Neural cell (in vitro differentiated cells): Measurements from ENCODE around the gene SLC13A1.

Experiments used
- EP300 ChIP-seq: fragments of 450-650 bp; conservative IDR thresholded peaks from 2 replicates; pipeline ENCODE4 v1.6.1; 2014; ENCODE audit warnings: antibody characterized with exemption, mild to moderate bottlenecking, moderate library complexity; ENCODE audit not compliant: poor library complexity, severe bottlenecking
- TF ChIP-seq, protein P1 (sequence below): fragments of 450-650 bp; IDR thresholded peaks from 2 replicates; pipeline ENCODE4 v1.5.1; 2014; ENCODE audit warnings: antibody characterized with exemption, mild to moderate bottlenecking, moderate library complexity; ENCODE audit not compliant: poor library complexity, severe bottlenecking

DNA sequence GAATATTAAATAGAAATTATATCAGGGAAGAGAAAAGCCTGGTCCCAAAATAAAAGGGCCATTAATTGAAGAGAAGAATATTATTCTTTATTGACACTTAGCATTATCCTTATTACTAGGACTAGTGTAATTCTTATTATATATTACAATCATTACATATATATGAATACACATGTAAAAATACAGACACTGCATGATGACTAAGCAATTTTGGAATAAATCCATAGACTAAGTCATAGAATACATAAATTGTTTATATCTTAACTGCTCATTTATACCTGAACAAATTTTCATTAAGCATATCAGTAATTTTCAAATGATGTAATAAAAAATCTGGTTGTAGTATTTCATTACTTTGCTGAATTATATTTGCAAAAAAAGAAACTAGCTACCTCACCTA, 29.7 kb upstream of the SLC13A1 start:
- TF ChIP-seq, protein P1, sequence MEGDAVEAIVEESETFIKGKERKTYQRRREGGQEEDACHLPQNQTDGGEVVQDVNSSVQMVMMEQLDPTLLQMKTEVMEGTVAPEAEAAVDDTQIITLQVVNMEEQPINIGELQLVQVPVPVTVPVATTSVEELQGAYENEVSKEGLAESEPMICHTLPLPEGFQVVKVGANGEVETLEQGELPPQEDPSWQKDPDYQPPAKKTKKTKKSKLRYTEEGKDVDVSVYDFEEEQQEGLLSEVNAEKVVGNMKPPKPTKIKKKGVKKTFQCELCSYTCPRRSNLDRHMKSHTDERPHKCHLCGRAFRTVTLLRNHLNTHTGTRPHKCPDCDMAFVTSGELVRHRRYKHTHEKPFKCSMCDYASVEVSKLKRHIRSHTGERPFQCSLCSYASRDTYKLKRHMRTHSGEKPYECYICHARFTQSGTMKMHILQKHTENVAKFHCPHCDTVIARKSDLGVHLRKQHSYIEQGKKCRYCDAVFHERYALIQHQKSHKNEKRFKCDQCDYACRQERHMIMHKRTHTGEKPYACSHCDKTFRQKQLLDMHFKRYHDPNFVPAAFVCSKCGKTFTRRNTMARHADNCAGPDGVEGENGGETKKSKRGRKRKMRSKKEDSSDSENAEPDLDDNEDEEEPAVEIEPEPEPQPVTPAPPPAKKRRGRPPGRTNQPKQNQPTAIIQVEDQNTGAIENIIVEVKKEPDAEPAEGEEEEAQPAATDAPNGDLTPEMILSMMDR: no peak
- no peak for TF ChIP-seq EP300
